ENCODE results near the gene GRAMD2B.

- no peak for TF ChIP-seq ZNF672 (CRISPR knock-in tag; IDR thresholded peaks at IDR 0.05)
- no peak for TF ChIP-seq ZNF652 (CRISPR knock-in tag; IDR thresholded peaks at IDR 0.05; ENCODE audit: borderline replicate concordance, low read depth)
- no peak for TF ChIP-seq RBFOX2 (IDR thresholded peaks at IDR 0.05; ENCODE audit: low read depth, low read length)
- no peak for TF ChIP-seq CAMTA2 (CRISPR knock-in tag; IDR thresholded peaks at IDR 0.05; ENCODE audit: borderline replicate concordance)
- TF ChIP-seq FOXK2 (IDR thresholded peaks at IDR 0.05) = no peak
- TF ChIP-seq PREB (CRISPR knock-in tag; IDR thresholded peaks at IDR 0.05) = no peak
- TF ChIP-seq MZF1 (CRISPR knock-in tag; IDR thresholded peaks at IDR 0.05; ENCODE audit: borderline replicate concordance) = no peak
- TF ChIP-seq REXO4 (CRISPR knock-in tag; IDR thresholded peaks at IDR 0.05; ENCODE audit: borderline replicate concordance) = no peak
- TF ChIP-seq CTCF (CRISPR knock-in tag; IDR thresholded peaks at IDR 0.05) = no peak
- TF ChIP-seq ATRX (CRISPR knock-in tag; IDR thresholded peaks at IDR 0.05; ENCODE audit: borderline replicate concordance) = no peak
- TF ChIP-seq, protein P1, sequence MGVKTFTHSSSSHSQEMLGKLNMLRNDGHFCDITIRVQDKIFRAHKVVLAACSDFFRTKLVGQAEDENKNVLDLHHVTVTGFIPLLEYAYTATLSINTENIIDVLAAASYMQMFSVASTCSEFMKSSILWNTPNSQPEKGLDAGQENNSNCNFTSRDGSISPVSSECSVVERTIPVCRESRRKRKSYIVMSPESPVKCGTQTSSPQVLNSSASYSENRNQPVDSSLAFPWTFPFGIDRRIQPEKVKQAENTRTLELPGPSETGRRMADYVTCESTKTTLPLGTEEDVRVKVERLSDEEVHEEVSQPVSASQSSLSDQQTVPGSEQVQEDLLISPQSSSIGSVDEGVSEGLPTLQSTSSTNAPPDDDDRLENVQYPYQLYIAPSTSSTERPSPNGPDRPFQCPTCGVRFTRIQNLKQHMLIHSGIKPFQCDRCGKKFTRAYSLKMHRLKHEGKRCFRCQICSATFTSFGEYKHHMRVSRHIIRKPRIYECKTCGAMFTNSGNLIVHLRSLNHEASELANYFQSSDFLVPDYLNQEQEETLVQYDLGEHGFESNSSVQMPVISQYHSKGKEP (CRISPR knock-in tag; IDR thresholded peaks at IDR 0.05) = no peak
Observed at GRCh38 chr5:126413856-126414255, 9.4 kb upstream of the GRAMD2B start.

Measured in HepG2 (cell line).